Measurements from ENCODE around the gene PALM.
"Not testable (repeated sequence)": the region's sequence is repeated elsewhere in the genome, so short reads cannot be mapped to it uniquely, and the experiment has no call there.

The PALM gene

DNA sequence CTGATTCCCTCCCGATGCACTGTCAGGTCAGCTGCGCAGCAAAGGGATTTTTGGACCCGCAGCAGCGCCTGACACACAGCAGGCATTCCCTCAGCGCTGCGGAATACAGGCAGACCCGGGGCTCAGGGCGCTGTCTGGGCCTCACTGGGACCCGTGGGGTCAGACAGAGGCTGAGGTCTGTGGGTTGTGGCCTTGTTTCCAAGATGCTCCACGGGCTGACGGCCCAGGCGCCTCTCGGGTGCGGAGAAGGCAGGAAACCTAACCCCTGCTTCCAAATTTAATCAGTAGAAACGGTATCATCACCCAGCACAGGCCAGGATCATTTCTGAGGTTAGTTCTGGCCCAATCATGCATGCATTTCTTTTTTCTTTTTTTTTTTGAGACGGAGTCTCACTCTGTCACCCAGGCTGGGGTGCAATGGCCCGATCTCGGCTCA is 45.0 kb upstream of the PALM start:
- in situ Hi-C loops (cut with MboI; ENCODE audit: low pct_unique_long_range_greater_than_20kb, low sequenced_read_pairs, unreplicated experiment), result no loop called here
- TF ChIP-seq, protein P1, sequence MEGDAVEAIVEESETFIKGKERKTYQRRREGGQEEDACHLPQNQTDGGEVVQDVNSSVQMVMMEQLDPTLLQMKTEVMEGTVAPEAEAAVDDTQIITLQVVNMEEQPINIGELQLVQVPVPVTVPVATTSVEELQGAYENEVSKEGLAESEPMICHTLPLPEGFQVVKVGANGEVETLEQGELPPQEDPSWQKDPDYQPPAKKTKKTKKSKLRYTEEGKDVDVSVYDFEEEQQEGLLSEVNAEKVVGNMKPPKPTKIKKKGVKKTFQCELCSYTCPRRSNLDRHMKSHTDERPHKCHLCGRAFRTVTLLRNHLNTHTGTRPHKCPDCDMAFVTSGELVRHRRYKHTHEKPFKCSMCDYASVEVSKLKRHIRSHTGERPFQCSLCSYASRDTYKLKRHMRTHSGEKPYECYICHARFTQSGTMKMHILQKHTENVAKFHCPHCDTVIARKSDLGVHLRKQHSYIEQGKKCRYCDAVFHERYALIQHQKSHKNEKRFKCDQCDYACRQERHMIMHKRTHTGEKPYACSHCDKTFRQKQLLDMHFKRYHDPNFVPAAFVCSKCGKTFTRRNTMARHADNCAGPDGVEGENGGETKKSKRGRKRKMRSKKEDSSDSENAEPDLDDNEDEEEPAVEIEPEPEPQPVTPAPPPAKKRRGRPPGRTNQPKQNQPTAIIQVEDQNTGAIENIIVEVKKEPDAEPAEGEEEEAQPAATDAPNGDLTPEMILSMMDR (IDR thresholded peaks at IDR 0.05; ENCODE audit: extremely low read depth, insufficient read depth, missing control alignments), result no peak
- DNase-seq (ENCODE audit: low spot score), result no peak

- DNase-seq (ENCODE audit: low spot score), result peak; percentile 90
- TF ChIP-seq, protein P1 (IDR thresholded peaks at IDR 0.05; ENCODE audit: extremely low read depth, insufficient read depth, missing control alignments), result peak; percentile 92
- in situ Hi-C loops (cut with MboI; ENCODE audit: low pct_unique_long_range_greater_than_20kb, low sequenced_read_pairs, unreplicated experiment), result no loop called here
Measured at GRCh38 chr19:664913-665443, 43.8 kb upstream of the PALM start.

DNA sequence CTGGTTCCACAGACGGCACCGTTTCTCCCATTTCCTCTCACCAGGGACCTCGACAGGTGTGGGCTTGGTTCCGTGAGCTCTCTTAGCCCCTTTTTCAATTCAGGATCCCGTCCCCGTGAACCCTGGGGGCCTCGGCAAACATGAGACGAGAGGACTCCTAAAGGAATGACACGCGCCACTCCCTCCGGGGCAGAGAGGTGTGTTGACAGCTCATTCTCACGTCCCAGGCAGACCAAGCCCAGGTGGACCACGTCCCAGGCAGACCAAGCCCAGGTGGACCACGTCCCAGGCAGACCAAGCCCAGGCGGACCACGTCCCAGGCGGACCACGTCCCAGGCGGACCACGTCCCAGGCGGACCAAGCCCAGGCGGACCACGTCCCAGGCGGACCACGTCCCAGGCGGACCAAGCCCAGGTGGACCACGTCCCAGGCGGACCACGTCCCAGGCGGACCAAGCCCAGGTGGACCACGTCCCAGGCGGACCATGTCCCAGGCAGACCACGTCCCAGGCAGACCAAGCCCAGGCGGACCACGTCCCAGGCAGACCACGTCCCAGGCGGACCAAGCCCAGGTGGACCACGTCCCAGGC is 41.7 kb upstream of the PALM start:
- in situ Hi-C loops (cut with MboI; ENCODE audit: low pct_unique_long_range_greater_than_20kb, low sequenced_read_pairs, unreplicated experiment); DNase-seq (ENCODE audit: low spot score): not testable (repeated sequence)

GRCh38 chr19:668675-669434 is 39.9 kb upstream of the PALM start:
- in situ Hi-C loops (cut with MboI; ENCODE audit: low pct_unique_long_range_greater_than_20kb, low sequenced_read_pairs, unreplicated experiment); DNase-seq (ENCODE audit: low spot score): not testable (repeated sequence)

- TF ChIP-seq, protein P1 (IDR thresholded peaks at IDR 0.05; ENCODE audit: extremely low read depth, insufficient read depth, missing control alignments), result no peak
- in situ Hi-C loops (cut with MboI; ENCODE audit: low pct_unique_long_range_greater_than_20kb, low sequenced_read_pairs, unreplicated experiment), result no loop called here
- no peak for DNase-seq (ENCODE audit: low spot score)
Measured at GRCh38 chr19:670609-671075, 38.1 kb upstream of the PALM start.

DNA sequence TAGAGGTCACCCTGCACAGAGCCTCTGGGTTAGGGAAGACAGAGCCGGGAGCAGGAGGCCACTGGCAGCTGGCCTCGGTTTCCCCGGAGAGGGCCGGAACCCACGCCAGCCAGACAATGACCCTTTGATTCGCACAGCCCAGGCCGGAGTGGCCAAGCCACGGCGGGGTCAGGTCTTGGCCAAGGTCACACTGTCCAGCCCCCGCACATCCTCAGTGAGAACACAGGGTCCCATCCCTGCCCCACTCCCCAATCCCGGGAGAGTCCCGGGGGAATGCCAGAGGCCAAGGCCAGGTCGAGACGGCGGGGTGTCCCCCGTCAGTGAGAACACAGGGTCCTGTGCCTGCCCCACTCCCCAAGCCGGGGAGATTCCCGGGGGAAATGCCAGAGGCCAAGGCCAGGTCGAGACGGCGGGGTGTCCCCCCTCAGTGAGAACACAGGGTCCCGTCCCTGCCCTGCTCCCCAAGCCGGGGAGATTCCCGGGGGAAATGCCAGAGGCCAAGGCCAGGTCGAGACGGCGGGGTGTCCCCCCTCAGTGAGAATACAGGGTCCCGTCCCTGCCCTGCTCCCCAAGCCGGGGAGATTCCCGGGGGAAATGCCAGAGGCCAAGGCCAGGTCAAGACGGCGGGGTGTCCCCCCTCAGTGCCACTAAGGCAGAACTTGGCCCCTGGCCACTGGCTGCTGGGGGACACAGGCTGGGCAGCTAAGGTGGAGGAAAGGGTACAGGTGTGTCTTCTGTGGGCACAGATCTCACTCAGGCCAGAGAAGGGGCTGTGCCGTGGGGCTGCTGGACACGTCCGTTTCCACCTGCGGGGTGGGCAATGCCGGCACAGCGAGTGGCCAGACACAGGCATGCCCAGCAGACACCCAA is 34.2 kb upstream of the PALM start:
- TF ChIP-seq, protein P1 (IDR thresholded peaks at IDR 0.05; ENCODE audit: extremely low read depth, insufficient read depth, missing control alignments), result no peak
- in situ Hi-C loops (cut with MboI; ENCODE audit: low pct_unique_long_range_greater_than_20kb, low sequenced_read_pairs, unreplicated experiment), result no loop called here
- DNase-seq (ENCODE audit: low spot score), result no peak

- in situ Hi-C loops (cut with MboI; ENCODE audit: low pct_unique_long_range_greater_than_20kb, low sequenced_read_pairs, unreplicated experiment), result no loop called here
- TF ChIP-seq, protein P1 (IDR thresholded peaks at IDR 0.05; ENCODE audit: extremely low read depth, insufficient read depth, missing control alignments), result no peak
- DNase-seq (ENCODE audit: low spot score), result no peak
Measured at GRCh38 chr19:676007-676338, 32.8 kb upstream of the PALM start.

All from GM13977 (cell line).